ENCODE results near the gene SLC45A1.

GRCh38 chr1:8297245-8297644, 20.7 kb upstream of the SLC45A1 start:
- TF ChIP-seq CTCF (IDR thresholded peaks at IDR 0.05) (no peak), EP300 (IDR thresholded peaks at IDR 0.05) (no peak), POLR2A (IDR thresholded peaks at IDR 0.05) (no peak)

All from suprapubic skin (tissue), 3 donors.